GM19324 (cell line): Measurements from ENCODE around the gene MPRIP.
"Not testable (repeated sequence)": the region's sequence is repeated elsewhere in the genome, so short reads cannot be mapped to it uniquely, and the experiment has no call there.

Source experiments
- ATAC-seq: cut with Tn5 transposase; IDR thresholded peaks from one replicate; pipeline ENCODE4 v1.9.1; 2021; ENCODE audit warnings: mild to moderate bottlenecking, moderate library complexity; ENCODE audit not compliant: unreplicated experiment, low FRiP score

The MPRIP gene

GRCh38 chr17:17011043-17011907 lies 31.0 kb upstream of the MPRIP start:
- ATAC-seq = not testable (repeated sequence)

- ATAC-seq = not testable (repeated sequence)
Observed at GRCh38 chr17:17013828-17014747, 28.2 kb upstream of the MPRIP start.

- ATAC-seq = not testable (repeated sequence)
Observed at GRCh38 chr17:17014748-17015124, 27.5 kb upstream of the MPRIP start.

GRCh38 chr17:17015230-17015629 lies 27.0 kb upstream of the MPRIP start:
- ATAC-seq = no peak

GRCh38 chr17:17016199-17017197 lies 25.8 kb upstream of the MPRIP start:
- ATAC-seq = not testable (repeated sequence)

GRCh38 chr17:17017343-17018014 lies 24.8 kb upstream of the MPRIP start:
- no peak for ATAC-seq

- ATAC-seq = no peak
Observed at GRCh38 chr17:17018021-17018441, 24.2 kb upstream of the MPRIP start.

- ATAC-seq = no peak
Observed at GRCh38 chr17:17018612-17019429, 23.4 kb upstream of the MPRIP start.

- ATAC-seq = no peak
Observed at GRCh38 chr17:17019430-17019762, 22.9 kb upstream of the MPRIP start.

GRCh38 chr17:17019891-17020456 lies 22.3 kb upstream of the MPRIP start:
- ATAC-seq = no peak

- no peak for ATAC-seq
Observed at GRCh38 chr17:17020821-17021193, 21.4 kb upstream of the MPRIP start.

GRCh38 chr17:17021194-17021863 lies 20.9 kb upstream of the MPRIP start:
- ATAC-seq = no peak

- no peak for ATAC-seq
Observed at GRCh38 chr17:17022011-17022410, 20.2 kb upstream of the MPRIP start.

GRCh38 chr17:17022456-17022855 lies 19.8 kb upstream of the MPRIP start:
- no peak for ATAC-seq

GRCh38 chr17:17024778-17025300 lies 17.4 kb upstream of the MPRIP start:
- no peak for ATAC-seq

- ATAC-seq = no peak
Observed at GRCh38 chr17:17025621-17026020, 16.6 kb upstream of the MPRIP start.

- no peak for ATAC-seq
Observed at GRCh38 chr17:17026163-17026562, 16.1 kb upstream of the MPRIP start.
